Activated naive CD8-positive, alpha-beta T cell treated with anti-CD3 and anti-CD28 coated beads for 36 hours (primary cell): ENCODE results near the gene HMGCR. TPM values are rescaled to one million over a fixed set of nuclear protein-coding genes. Genes with fewer than 3 reads are reported as not detected.
"Not testable (repeated sequence)": the region's sequence is repeated elsewhere in the genome, so short reads cannot be mapped to it uniquely, and the experiment has no call there.

ENCODE experiments used
- DNase-seq: peaks from one replicate; pipeline ENCODE4 v3.0.0; 2021
- H3K27ac Mint-ChIP-seq: one replicate; pipeline ENCODE4 v1.8.0; 2022; ENCODE audit warnings: mild to moderate bottlenecking, moderate library complexity, mixed read lengths
- H3K27me3 Mint-ChIP-seq: one replicate; pipeline ENCODE4 v1.8.0; 2022; ENCODE audit warnings: mild to moderate bottlenecking, mixed read lengths
- H3K36me3 Mint-ChIP-seq: one replicate; pipeline ENCODE4 v1.8.0; 2021; ENCODE audit warnings: mild to moderate bottlenecking, mixed read lengths
- H3K4me1 Mint-ChIP-seq: one replicate; pipeline ENCODE4 v1.8.0; 2021; ENCODE audit warnings: mixed read lengths
- H3K4me3 Mint-ChIP-seq: one replicate; pipeline ENCODE4 v1.8.0; 2022; ENCODE audit warnings: mild to moderate bottlenecking, moderate library complexity, mixed read lengths
- H3K9me3 Mint-ChIP-seq: one replicate; pipeline ENCODE4 v1.8.0; 2022; ENCODE audit warnings: mixed read lengths
- total RNA-seq, 2 experiments: library from RNA; stranded (reverse); gene quantifications; one replicate each; pipeline ENCODE4 v1.2.3, GENCODE V29; 2021

HMGCR gene
- 10 to 100 TPM; 48.1 to 48.3 TPM for total RNA-seq

DNA sequence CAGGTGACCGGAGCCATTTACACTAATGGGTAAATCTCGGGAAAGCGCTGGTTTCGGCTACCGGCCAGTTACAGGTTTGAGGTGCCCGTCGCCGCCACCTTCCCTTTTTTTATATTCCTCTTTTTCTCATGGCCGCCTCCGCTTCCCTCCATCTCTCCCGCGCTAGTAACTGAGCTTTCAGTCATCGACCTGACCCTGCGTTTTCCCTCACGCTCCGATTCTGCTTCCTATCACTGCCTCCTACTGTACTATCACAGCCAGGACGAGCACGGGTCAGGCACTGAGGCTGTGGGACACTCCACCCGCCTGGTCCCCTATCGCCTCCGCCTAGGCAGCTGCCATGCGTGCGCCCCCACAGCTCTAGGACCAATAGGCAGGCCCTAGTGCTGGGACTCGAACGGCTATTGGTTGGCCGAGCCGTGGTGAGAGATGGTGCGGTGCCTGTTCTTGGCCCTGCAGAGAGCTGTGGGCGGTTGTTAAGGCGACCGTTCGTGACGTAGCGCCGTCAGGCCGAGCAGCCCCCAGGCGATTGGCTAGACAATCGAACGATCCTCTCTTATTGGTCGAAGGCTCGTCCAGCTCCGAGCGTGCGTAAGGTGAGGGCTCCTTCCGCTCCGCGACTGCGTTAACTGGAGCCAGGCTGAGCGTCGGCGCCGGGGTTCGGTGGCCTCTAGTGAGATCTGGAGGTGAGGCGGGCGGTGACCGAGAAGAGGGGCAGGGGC lies at the start of gene HMGCR:
HMGCR (plus strand) TSS at position 606 of the 722 bp plus-strand sequence. CDS start 5,386 bp downstream, outside the sequence.
- peak; percentile 98 for DNase-seq
- Mint-ChIP-seq H3K9me3 (no peaks in the 10 kb centered on the region), H3K27me3 (no peaks in the 10 kb centered on the region), H3K4me3 (no peak within 1 kb of the TSS), H3K27ac (no peak within 1 kb of the TSS), H3K4me1 (peaks cover 32% of the 10 kb centered on the region), H3K36me3 (peaks cover 7% of the 10 kb centered on the region)

DNA sequence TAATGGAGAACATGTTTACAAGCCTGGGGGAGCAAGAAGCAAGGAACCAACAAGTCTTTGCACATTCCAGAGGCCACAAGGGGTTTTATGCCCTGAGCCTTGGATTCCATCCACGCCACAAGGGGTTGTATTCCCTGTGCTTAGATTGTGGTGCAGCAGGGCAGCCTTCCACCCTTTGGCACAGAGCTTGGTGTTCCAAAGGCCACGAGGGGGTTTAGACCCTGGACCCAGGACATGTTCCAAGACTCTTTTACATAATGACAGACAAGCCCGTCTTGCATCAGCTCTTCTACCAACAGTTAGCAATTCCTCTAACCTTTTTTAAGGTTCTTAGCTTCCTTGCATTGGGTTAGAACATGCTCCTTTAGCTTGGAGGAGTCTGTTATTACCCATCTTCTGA lies 45.2 kb upstream of the HMGCR start:
- H3K27me3 Mint-ChIP-seq = peaks cover 14% of the 10 kb centered on the region
- H3K36me3 Mint-ChIP-seq, H3K4me3 Mint-ChIP-seq, H3K4me1 Mint-ChIP-seq, H3K27ac Mint-ChIP-seq, DNase-seq, H3K9me3 Mint-ChIP-seq: not testable (repeated sequence)

- H3K4me3 Mint-ChIP-seq = no peak overlapping the region
- no peaks in the 10 kb centered on the region for H3K36me3 Mint-ChIP-seq
- H3K27me3 Mint-ChIP-seq = no peaks in the 10 kb centered on the region
- H3K27ac Mint-ChIP-seq = no peak overlapping the region
- no peak for DNase-seq
- H3K4me1 Mint-ChIP-seq = no peaks in the 10 kb centered on the region
- peaks cover 5% of the 10 kb centered on the region for H3K9me3 Mint-ChIP-seq
Measured at GRCh38 chr5:75300084-75300483, 36.9 kb upstream of the HMGCR start.

GRCh38 chr5:75303419-75303818 lies 33.6 kb upstream of the HMGCR start:
- Mint-ChIP-seq H3K9me3 (peaks cover 2% of the 10 kb centered on the region), H3K4me1 (no peaks in the 10 kb centered on the region), H3K27ac (no peak overlapping the region), H3K27me3 (no peaks in the 10 kb centered on the region), H3K36me3 (no peaks in the 10 kb centered on the region), H3K4me3 (no peak overlapping the region)
- DNase-seq = no peak

GRCh38 chr5:75304486-75304885 lies 32.5 kb upstream of the HMGCR start:
- H3K27me3 Mint-ChIP-seq, H3K4me1 Mint-ChIP-seq, H3K9me3 Mint-ChIP-seq, H3K36me3 Mint-ChIP-seq, H3K4me3 Mint-ChIP-seq, DNase-seq, H3K27ac Mint-ChIP-seq: not testable (repeated sequence)

GRCh38 chr5:75306746-75307145 lies 30.3 kb upstream of the HMGCR start:
- H3K27me3 Mint-ChIP-seq = no peaks in the 10 kb centered on the region
- no peak overlapping the region for H3K27ac Mint-ChIP-seq
- H3K36me3 Mint-ChIP-seq = no peaks in the 10 kb centered on the region
- no peak for DNase-seq
- H3K9me3 Mint-ChIP-seq = no peaks in the 10 kb centered on the region
- no peaks in the 10 kb centered on the region for H3K4me1 Mint-ChIP-seq
- H3K4me3 Mint-ChIP-seq = no peak overlapping the region

DNA sequence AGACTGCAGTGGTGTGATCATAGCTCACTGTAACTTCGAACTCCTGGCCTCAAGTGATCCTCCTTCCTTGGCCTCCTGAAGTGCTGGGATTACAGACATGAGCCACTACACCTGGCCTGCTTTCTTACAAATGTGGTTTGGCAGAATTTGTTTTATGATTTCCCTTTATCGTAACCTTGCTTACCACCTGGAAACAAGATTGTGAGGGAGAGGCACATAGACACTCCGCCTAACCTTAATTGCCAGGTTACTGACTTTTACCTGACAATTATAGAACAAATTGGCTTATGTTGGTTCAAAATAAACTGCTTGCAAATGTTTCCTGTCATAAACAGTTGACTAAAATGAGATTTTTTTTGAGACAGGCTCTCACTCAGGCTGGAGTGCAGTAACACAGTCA lies 26.8 kb upstream of the HMGCR start:
- H3K27me3 Mint-ChIP-seq = peaks cover 4% of the 10 kb centered on the region
- no peaks in the 10 kb centered on the region for H3K36me3 Mint-ChIP-seq
- H3K4me3 Mint-ChIP-seq = no peak overlapping the region
- H3K9me3 Mint-ChIP-seq = no peaks in the 10 kb centered on the region
- H3K27ac Mint-ChIP-seq = no peak overlapping the region
- no peaks in the 10 kb centered on the region for H3K4me1 Mint-ChIP-seq
- no peak for DNase-seq

- not testable (repeated sequence) for H3K4me1 Mint-ChIP-seq, DNase-seq, H3K4me3 Mint-ChIP-seq, H3K9me3 Mint-ChIP-seq, H3K36me3 Mint-ChIP-seq, H3K27ac Mint-ChIP-seq
- peaks cover 13% of the 10 kb centered on the region for H3K27me3 Mint-ChIP-seq
Measured at GRCh38 chr5:75319148-75319547, 17.9 kb upstream of the HMGCR start.

- Mint-ChIP-seq H3K27ac (no peak overlapping the region), H3K4me3 (no peak overlapping the region), H3K36me3 (no peaks in the 10 kb centered on the region), H3K27me3 (peaks cover 13% of the 10 kb centered on the region), H3K9me3 (no peaks in the 10 kb centered on the region), H3K4me1 (peaks cover 3% of the 10 kb centered on the region)
- DNase-seq = no peak
Measured at GRCh38 chr5:75319638-75320037, 17.4 kb upstream of the HMGCR start.

- no peaks in the 10 kb centered on the region for H3K9me3 Mint-ChIP-seq
- H3K27me3 Mint-ChIP-seq = peaks cover 13% of the 10 kb centered on the region
- H3K27ac Mint-ChIP-seq = no peak overlapping the region
- no peak for DNase-seq
- no peak overlapping the region for H3K4me3 Mint-ChIP-seq
- peaks cover 8% of the 10 kb centered on the region for H3K4me1 Mint-ChIP-seq
- H3K36me3 Mint-ChIP-seq = no peaks in the 10 kb centered on the region
Measured at GRCh38 chr5:75320371-75320770, 16.6 kb upstream of the HMGCR start.

GRCh38 chr5:75322066-75322465 lies 15.0 kb upstream of the HMGCR start:
- DNase-seq = no peak
- Mint-ChIP-seq H3K9me3 (no peaks in the 10 kb centered on the region), H3K27me3 (peaks cover 13% of the 10 kb centered on the region), H3K36me3 (no peaks in the 10 kb centered on the region), H3K4me3 (no peak overlapping the region), H3K4me1 (peaks cover 8% of the 10 kb centered on the region), H3K27ac (no peak overlapping the region)

DNA sequence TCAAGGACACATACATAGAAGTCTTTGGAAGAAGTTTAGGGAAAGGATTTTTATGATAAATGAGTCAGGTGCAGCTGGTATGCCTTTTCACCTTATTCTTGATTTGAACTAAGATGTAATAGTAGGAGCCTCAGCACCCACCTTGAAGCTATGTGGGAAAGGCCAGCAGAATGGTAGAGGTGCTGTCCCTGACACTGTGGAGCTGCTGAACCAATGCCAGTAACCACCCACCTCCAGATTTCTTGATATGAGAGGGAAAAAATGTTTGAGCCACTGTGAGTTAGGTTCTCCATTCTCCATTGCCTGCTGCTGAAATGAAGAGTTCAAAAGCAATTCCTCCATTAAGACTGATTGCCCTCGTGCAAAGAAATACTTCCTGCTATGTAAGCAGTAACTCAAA lies 12.2 kb upstream of the HMGCR start:
- DNase-seq = no peak
- Mint-ChIP-seq H3K4me1 (peaks cover 8% of the 10 kb centered on the region), H3K27ac (no peak overlapping the region), H3K36me3 (no peaks in the 10 kb centered on the region), H3K9me3 (no peaks in the 10 kb centered on the region), H3K27me3 (peaks cover 6% of the 10 kb centered on the region), H3K4me3 (no peak overlapping the region)

DNA sequence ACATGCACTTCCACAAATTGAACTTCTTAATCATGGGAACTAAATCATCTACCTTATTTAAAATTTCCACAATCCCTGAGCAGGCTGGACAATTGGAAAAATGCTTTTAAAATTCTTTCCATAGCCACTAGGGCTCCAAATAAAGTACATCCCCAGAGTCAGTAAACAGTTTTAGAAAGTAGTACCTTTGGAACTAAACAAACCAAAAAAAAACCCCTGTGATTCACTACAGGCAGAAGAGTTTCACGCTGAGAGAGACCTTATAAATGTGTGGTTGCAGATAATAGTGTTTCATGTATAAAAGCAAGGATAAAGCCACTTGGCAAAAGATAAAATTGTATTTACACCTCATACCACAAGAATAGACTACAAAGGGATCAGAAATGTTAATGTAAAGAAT lies 11.8 kb upstream of the HMGCR start:
- Mint-ChIP-seq H3K4me3 (no peak overlapping the region), H3K27me3 (peaks cover 6% of the 10 kb centered on the region), H3K36me3 (no peaks in the 10 kb centered on the region), H3K9me3 (no peaks in the 10 kb centered on the region), H3K4me1 (peaks cover 8% of the 10 kb centered on the region), H3K27ac (no peak overlapping the region)
- no peak for DNase-seq

- Mint-ChIP-seq H3K27ac (no peak overlapping the region), H3K9me3 (no peaks in the 10 kb centered on the region), H3K27me3 (no peaks in the 10 kb centered on the region), H3K4me3 (no peak overlapping the region), H3K4me1 (peaks cover under 1% of the 10 kb centered on the region), H3K36me3 (no peaks in the 10 kb centered on the region)
- no peak for DNase-seq
Measured at GRCh38 chr5:75330404-75330803, 6.6 kb upstream of the HMGCR start.

GRCh38 chr5:75331095-75332090 lies 5.6 kb upstream of the HMGCR start:
- Mint-ChIP-seq H3K27ac (no peak overlapping the region), H3K27me3 (no peaks in the 10 kb centered on the region), H3K36me3 (no peaks in the 10 kb centered on the region), H3K9me3 (no peaks in the 10 kb centered on the region), H3K4me1 (no peaks in the 10 kb centered on the region), H3K4me3 (no peak overlapping the region)
- no peak for DNase-seq
